Measurements from ENCODE around the gene AGRN. TPM values are rescaled to one million over a fixed set of nuclear protein-coding genes. Genes with fewer than 3 reads are reported as not detected.

AGRN gene
- total and polyA plus RNA-seq, 4 donors, result 1.8 to 22.4 (median 16.9) TPM

GRCh38 chr1:970973-971730, 48.8 kb upstream of the AGRN start:
- Histone ChIP-seq H3K4me3 (ENCODE audit: low read depth in 1 of 3, low read length in 3 of 3) (no peak overlapping the region), H3K4me1 (ENCODE audit: control insufficient read depth in 4 of 4, insufficient read depth in 4 of 4, low read length in 3 of 4) (peaks cover 3 to 13% (median 8%) of the 10 kb centered on the region in 4 donors), H3K36me3 (ENCODE audit: control insufficient read depth in 4 of 4, insufficient read depth in 3 of 4, low read depth in 1 of 4, low read length in 3 of 4) (no peaks in the 10 kb centered on the region), H3K9me3 (ENCODE audit: control insufficient read depth in 4 of 4, low read length in 3 of 4) (no peaks in the 10 kb centered on the region), H3K27me3 (ENCODE audit: control insufficient read depth in 4 of 4, insufficient read depth in 4 of 4, low read length in 3 of 4) (peaks cover 0 to 26% (median 2%) of the 10 kb centered on the region in 4 donors), H3K9ac (ENCODE audit: low read depth in 1 of 2, low read length in 2 of 2) (no peak overlapping the region), H3K27ac (ENCODE audit: low read depth in 1 of 2, low read length in 2 of 2) (no peak overlapping the region)
- TF ChIP-seq RXRA (IDR thresholded peaks at IDR 0.05) (no peak), YY1 (IDR thresholded peaks at IDR 0.05) (no peak), JUND (IDR thresholded peaks at IDR 0.05) (no peak), ATF3 (IDR thresholded peaks at IDR 0.05) (no peak), FOXA1 (IDR thresholded peaks at IDR 0.05) (no peak), REST (IDR thresholded peaks at IDR 0.05) (no peak), HNF4A (conservative IDR thresholded peaks at IDR 0.05) (no peak), NR2F2 (IDR thresholded peaks at IDR 0.05) (no peak)
- TF ChIP-seq, protein P1, sequence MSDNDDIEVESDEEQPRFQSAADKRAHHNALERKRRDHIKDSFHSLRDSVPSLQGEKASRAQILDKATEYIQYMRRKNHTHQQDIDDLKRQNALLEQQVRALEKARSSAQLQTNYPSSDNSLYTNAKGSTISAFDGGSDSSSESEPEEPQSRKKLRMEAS (IDR thresholded peaks at IDR 0.05), result no peak
- 44% methylated on average over 42 of the region's 42 CpGs for WGBS
- no peak for DNase-seq (ENCODE audit: low spot score)

- TF ChIP-seq HNF4G (IDR thresholded peaks at IDR 0.05) (no peak), REST (IDR thresholded peaks at IDR 0.05) (no peak), RAD21 (IDR thresholded peaks at IDR 0.05) (no peak), NR2F2 (IDR thresholded peaks at IDR 0.05) (no peak), SP1 (IDR thresholded peaks at IDR 0.05) (no peak), FOXA2 (IDR thresholded peaks at IDR 0.05) (no peak), RXRA (IDR thresholded peaks at IDR 0.05) (no peak), EGR1 (IDR thresholded peaks at IDR 0.05; ENCODE audit: low read depth in 2 of 2) (no peak), GABPA (IDR thresholded peaks at IDR 0.05 in 1 of 2, conservative IDR thresholded peaks at IDR 0.05 in 1 of 2) (no peak), HNF4A (conservative IDR thresholded peaks at IDR 0.05) (no peak)
- TF ChIP-seq, protein P1 (IDR thresholded peaks at IDR 0.05), result no peak
- Histone ChIP-seq H3K27ac (ENCODE audit: low read depth in 1 of 2, low read length in 2 of 2) (no peak overlapping the region), H3K36me3 (ENCODE audit: control insufficient read depth in 4 of 4, insufficient read depth in 3 of 4, low read depth in 1 of 4, low read length in 3 of 4) (no peaks in the 10 kb centered on the region), H3K9ac (ENCODE audit: low read depth in 1 of 2, low read length in 2 of 2) (no peak overlapping the region), H3K4me1 (ENCODE audit: control insufficient read depth in 4 of 4, insufficient read depth in 4 of 4, low read length in 3 of 4) (peaks cover 0 to 8% (median 2%) of the 10 kb centered on the region in 4 donors), H3K4me3 (ENCODE audit: low read depth in 1 of 3, low read length in 3 of 3) (no peak overlapping the region), H3K27me3 (ENCODE audit: control insufficient read depth in 4 of 4, insufficient read depth in 4 of 4, low read length in 3 of 4) (peaks cover 0 to 26% (median 2%) of the 10 kb centered on the region in 4 donors), H3K9me3 (ENCODE audit: control insufficient read depth in 4 of 4, low read length in 3 of 4) (no peaks in the 10 kb centered on the region)
- WGBS, result 79% methylated on average over 34 of the region's 34 CpGs
- no peak for DNase-seq (ENCODE audit: low spot score)
Measured at GRCh38 chr1:971751-972506, 48.0 kb upstream of the AGRN start.
